Left colon (tissue), 2 donors: ENCODE data around the gene RANBP6. TPM values are rescaled to one million over a fixed set of nuclear protein-coding genes. Genes with fewer than 3 reads are reported as not detected.

ENCODE experiments used
- ATAC-seq: fragments of 200-7000 bp; cut with Tn5 transposase; one replicate; pipeline ENCODE4 v1.9.1; 2020; ENCODE audit warnings: mild to moderate bottlenecking, moderate library complexity
- DNase-seq, 2 donors: peaks; one replicate each; pipeline ENCODE4 v3.0.0-alpha.2; 2020
- intact Hi-C, 2 donors: fragments of 100-400 bp; cut with DNase I in 1 of 2; cut with micrococcal nuclease in 1 of 2; formaldehyde crosslinking; loops; one replicate each; pipeline versions ENCODE4 v1.11.2 to v1.14.0; 2022; cut with DNase I, micrococcal nuclease
- microRNA-seq, 2 donors: library from miRNA; unstranded; fragments of <30 nt; microRNA quantifications; one replicate each; pipeline versions ENCODE4 v1.1.0 to v1.2.0, GENCODE V29; 2020
- total RNA-seq, 2 donors: library from RNA; stranded (reverse); fragmentation: NEBNext Ultra II Directional; extraction: Animal tissue kit (Norgen Biotek cat#: 25700); gene quantifications; one replicate each; pipeline ENCODE4 v1.2.1, GENCODE V29; 2021
- donor health status: DM: no; HTN: no; CAD: no.
- donor health status: DM: yes; HTN: yes; CAD: no.

RANBP6 gene
- total RNA-seq, 2 donors from 2014 or later = 7.1 to 9.5 TPM

GRCh38 chr9:6008169-6008979 is 7.0 kb downstream of the RANBP6 start:
- DNase-seq (peak; percentile 94 to 98), ATAC-seq (peak; percentile 83)
- intact Hi-C loops = no loop called here

GRCh38 chr9:6007770-6008168 is 7.7 kb downstream of the RANBP6 start:
- ATAC-seq (peak; percentile 80), DNase-seq (peak; percentile 84 to 88)
- intact Hi-C loops = no loop called here

- intact Hi-C loops = no loop called here
- DNase-seq (peak; percentile 95 to 96), ATAC-seq (peak; percentile 82)
These were observed 8.2 kb downstream of the RANBP6 start for GRCh38 chr9:6007058-6007769.

GRCh38 chr9:6006749-6007057 is 8.7 kb downstream of the RANBP6 start:
- DNase-seq (no peak), ATAC-seq (no peak)
- intact Hi-C loops = no loop called here

- ATAC-seq (no peak), DNase-seq (no peak)
- intact Hi-C loops = no loop called here
These were observed 14.5 kb downstream of the RANBP6 start for GRCh38 chr9:6000955-6001354.

GRCh38 chr9:5999443-6000101 is 15.9 kb downstream of the RANBP6 start:
- ATAC-seq (no peak), DNase-seq (no peak)
- intact Hi-C loops = no loop called here

GRCh38 chr9:5994493-5994892 is 20.9 kb downstream of the RANBP6 start:
- intact Hi-C loops = no loop called here
- no peak for DNase-seq
- ATAC-seq = no peak

GRCh38 chr9:5988265-5988664 is 27.2 kb downstream of the RANBP6 start:
- intact Hi-C loops = no loop called here
- DNase-seq (no peak), ATAC-seq (no peak)

- no peak for DNase-seq
- ATAC-seq = no peak
- intact Hi-C loops = no loop called here
These were observed 32.4 kb downstream of the RANBP6 start for GRCh38 chr9:5983042-5983441.

GRCh38 chr9:5982317-5982716 is 33.1 kb downstream of the RANBP6 start:
- intact Hi-C loops = no loop called here

GRCh38 chr9:5978523-5978922 is 36.9 kb downstream of the RANBP6 start:
- no peak for ATAC-seq
- DNase-seq = no peak
- intact Hi-C loops = no loop called here

More at GRCh38 chr9:5982317-5982716, 33.1 kb downstream of the RANBP6 start:
- no peak for DNase-seq
- ATAC-seq = no peak

GRCh38 chr9:5976674-5977397 is 38.6 kb downstream of the RANBP6 start:
- intact Hi-C loops = no loop called here
- ATAC-seq (peak; percentile 40), DNase-seq (no peak)

GRCh38 chr9:5971740-5972139 is 43.7 kb downstream of the RANBP6 start:
- ATAC-seq (no peak), DNase-seq (no peak)
- intact Hi-C loops = no loop called here

Small RNA genes within 50 kb of the gene (microRNA-seq; reads per million reads assigned to microRNA genes)
- 0 to 4.1 reads per million in 2 donors for gene MIR4665

Other genes starting within 250 kb of the RANBP6 start
- 10 to 100 TPM; 33.6 to 44.5 TPM for gene ERMP1, start 182.5 kb downstream of the RANBP6 start, total RNA-seq
- not detected for gene MLANA, start 124.7 kb downstream of the RANBP6 start, total RNA-seq
- gene IL33, start 200.2 kb upstream of the RANBP6 start, total RNA-seq = 10 to 100 TPM in 1 of 2 donors, 1 to 10 TPM in 1; 5.3 to 11.4 TPM